BLaER1 treated with 17β-estradiol and CSF1 and Interleukin-3, amounts not matched to agents 10 nM and 100 nM (cell line): ENCODE measurements around the gene FLT1.

Experiments
- H3K27ac ChIP-seq, 11 experiments: shearing (Covaris generic); formaldehyde crosslinking; 2 replicates each; pipeline ENCODE4 v1.8.1; 2022
- H3K27me3 ChIP-seq, 11 experiments: shearing (Covaris generic); formaldehyde crosslinking; 2 replicates each; pipeline ENCODE4 v1.8.1; 2022
- H3K36me3 ChIP-seq, 11 experiments: shearing (Covaris generic); formaldehyde crosslinking; 2 replicates each; pipeline ENCODE4 v1.8.1; 2022
- H3K4me1 ChIP-seq, 10 experiments: shearing (Covaris generic); formaldehyde crosslinking; 2 replicates each; pipeline ENCODE4 v1.8.1; 2022
- H3K4me2 ChIP-seq, 11 experiments: shearing (Covaris generic); formaldehyde crosslinking; 2 replicates each; pipeline ENCODE4 v1.8.1; 2022
- H3K4me3 ChIP-seq, 10 experiments: shearing (Covaris generic); formaldehyde crosslinking; 2 replicates each; pipeline ENCODE4 v1.8.1; 2022
- H3K9ac ChIP-seq, 11 experiments: shearing (Covaris generic); formaldehyde crosslinking; 2 replicates each; pipeline ENCODE4 v1.8.1; 2022
- H3K9me3 ChIP-seq, 11 experiments: shearing (Covaris generic); formaldehyde crosslinking; replicated peaks in 1 of 11; 2 replicates each; pipeline ENCODE4 v1.8.1; 2022
- H4K20me1 ChIP-seq, 11 experiments: shearing (Covaris generic); formaldehyde crosslinking; 2 replicates each; pipeline ENCODE4 v1.8.1; 2022
- Cebpa-rat ChIP-seq, 11 experiments: shearing (Covaris generic); IDR thresholded peaks; 2 replicates each; pipeline ENCODE4 v1.8.1; 2022

Gene FLT1

GRCh38 chr13:28490061-28490460 is 4.9 kb downstream of the FLT1 start:
- Histone ChIP-seq H3K9ac (peak overlapping the region in 9 of 11 experiments; percentile 6 to 66 (median 54); a peak in 16 of 22 replicates), H3K27ac (peak overlapping the region in 9 of 11 experiments; percentile 30 to 84 (median 73); a peak in 18 of 22 replicates), H3K36me3 (peaks cover 0 to 38% (median 25%) of the 10 kb centered on the region in 11 experiments; a peak in 20 of 22 replicates), H4K20me1 (peaks cover 0 to 99% (median 79%) of the 10 kb centered on the region in 11 experiments; a peak in 18 of 22 replicates), H3K9me3 (no peaks in the 10 kb centered on the region), H3K4me1 (peaks cover 45 to 79% (median 73%) of the 10 kb centered on the region in 10 experiments), H3K27me3 (peaks cover 28 to 39% (median 34%) of the 10 kb centered on the region in 11 experiments), H3K4me3 (peak overlapping the region in 9 of 10 experiments; percentile 12 to 45 (median 43); a peak in 15 of 20 replicates), H3K4me2 (peak overlapping the region; percentile 77 to 99 (median 94))
- no peak for TF ChIP-seq Cebpa-rat (IDR thresholded peaks at IDR 0.05)

- Histone ChIP-seq H3K4me2 (peak overlapping the region; percentile 77 to 99 (median 94)), H4K20me1 (peaks cover 0 to 99% (median 77%) of the 10 kb centered on the region in 11 experiments; a peak in 18 of 22 replicates), H3K9ac (peak overlapping the region in 8 of 11 experiments; percentile 4 to 64 (median 52); a peak in 16 of 22 replicates), H3K4me1 (peaks cover 45 to 79% (median 73%) of the 10 kb centered on the region in 10 experiments), H3K9me3 (no peaks in the 10 kb centered on the region), H3K27ac (peak overlapping the region in 9 of 11 experiments; percentile 30 to 84 (median 73); a peak in 18 of 22 replicates), H3K36me3 (peaks cover 0 to 39% (median 26%) of the 10 kb centered on the region in 11 experiments; a peak in 20 of 22 replicates), H3K4me3 (peak overlapping the region in 6 of 10 experiments; percentile 7 to 45 (median 43); a peak in 5 of 20 replicates), H3K27me3 (peaks cover 22 to 34% (median 29%) of the 10 kb centered on the region in 11 experiments)
- no peak for TF ChIP-seq Cebpa-rat (IDR thresholded peaks at IDR 0.05)
These were observed 5.4 kb downstream of the FLT1 start for GRCh38 chr13:28489524-28489931.

DNA sequence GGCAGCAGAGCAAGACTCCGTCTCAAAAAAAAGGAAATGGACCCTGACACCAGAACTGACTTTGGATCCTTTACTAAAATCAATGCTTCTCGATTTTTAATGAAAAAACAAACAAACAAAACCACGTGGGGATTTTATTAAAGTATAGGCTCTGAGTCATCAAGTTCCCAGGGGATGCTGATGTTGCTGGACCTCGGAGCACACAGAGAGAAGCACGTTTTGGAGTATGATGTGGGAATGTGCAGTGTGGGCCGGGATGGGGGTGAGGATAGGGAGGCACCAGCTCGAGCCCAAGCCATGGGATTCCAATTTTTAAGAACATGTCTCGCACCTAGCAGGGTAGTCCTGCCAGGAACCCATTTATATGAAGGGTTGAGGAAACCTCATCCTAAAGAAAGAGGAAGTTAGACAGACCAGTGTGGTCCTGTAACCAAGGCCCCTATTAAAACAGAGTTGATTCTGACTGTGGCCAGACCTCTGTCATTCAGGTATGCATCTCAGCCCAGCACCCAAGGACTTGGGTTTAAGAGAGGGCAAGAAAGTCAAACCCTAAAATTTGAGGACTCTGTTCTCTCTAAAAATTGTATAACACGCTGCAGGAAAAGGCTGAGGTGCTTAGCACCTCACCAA is 6.4 kb downstream of the FLT1 start:
- H3K9me3 ChIP-seq, result no peaks in the 10 kb centered on the region
- peaks cover 0 to 99% (median 77%) of the 10 kb centered on the region in 11 experiments; a peak in 18 of 22 replicates for H4K20me1 ChIP-seq
- TF ChIP-seq Cebpa-rat (IDR thresholded peaks at IDR 0.05), result no peak
- H3K27ac ChIP-seq, result peak overlapping the region in 9 of 11 experiments; percentile 30 to 84 (median 73); a peak in 18 of 22 replicates
- H3K27me3 ChIP-seq, result peaks cover 12 to 24% (median 18%) of the 10 kb centered on the region in 11 experiments
- H3K36me3 ChIP-seq, result peaks cover 0 to 50% (median 32%) of the 10 kb centered on the region in 11 experiments; a peak in 20 of 22 replicates
- H3K9ac ChIP-seq, result peak overlapping the region in 5 of 11 experiments; percentile 4 to 64 (median 54); a peak in 9 of 22 replicates
- H3K4me3 ChIP-seq, result no peak overlapping the region
- peak overlapping the region; percentile 77 to 99 (median 94) for H3K4me2 ChIP-seq
- peaks cover 45 to 79% (median 73%) of the 10 kb centered on the region in 10 experiments for H3K4me1 ChIP-seq

GRCh38 chr13:28485996-28486543 is 8.9 kb downstream of the FLT1 start:
- no peak for TF ChIP-seq Cebpa-rat (IDR thresholded peaks at IDR 0.05)

GRCh38 chr13:28485551-28485950 is 9.4 kb downstream of the FLT1 start:
- Histone ChIP-seq H3K27me3 (no peaks in the 10 kb centered on the region), H3K9me3 (no peaks in the 10 kb centered on the region), H3K4me2 (peak overlapping the region in 10 of 11 experiments; percentile 27 to 97 (median 62); a peak in 16 of 22 replicates), H3K4me1 (peaks cover 25 to 56% (median 51%) of the 10 kb centered on the region in 10 experiments), H3K27ac (peak overlapping the region in 6 of 11 experiments; percentile 29 to 49 (median 42); a peak in 7 of 22 replicates), H3K36me3 (peaks cover 0 to 75% (median 50%) of the 10 kb centered on the region in 11 experiments; a peak in 21 of 22 replicates), H4K20me1 (peaks cover 0 to 99% (median 58%) of the 10 kb centered on the region in 11 experiments; a peak in 17 of 22 replicates), H3K4me3 (no peak overlapping the region), H3K9ac (peak overlapping the region in 1 of 11 experiments; percentile 5; a peak in 1 of 22 replicates)
- TF ChIP-seq Cebpa-rat (IDR thresholded peaks at IDR 0.05), result peak in 2 of 11 experiments; percentile 16 to 26; a peak in 1 of 22 replicates

More at GRCh38 chr13:28485996-28486543, 8.9 kb downstream of the FLT1 start:
- Histone ChIP-seq H3K4me3 (no peak overlapping the region), H3K4me1 (peaks cover 30 to 61% (median 56%) of the 10 kb centered on the region in 10 experiments), H4K20me1 (peaks cover 0 to 99% (median 58%) of the 10 kb centered on the region in 11 experiments; a peak in 17 of 22 replicates), H3K9ac (peak overlapping the region in 2 of 11 experiments; percentile 2 to 5; a peak in 2 of 22 replicates), H3K9me3 (no peaks in the 10 kb centered on the region), H3K4me2 (peak overlapping the region in 10 of 11 experiments; percentile 27 to 97 (median 62); a peak in 19 of 22 replicates), H3K27ac (peak overlapping the region in 6 of 11 experiments; percentile 29 to 49 (median 42); a peak in 10 of 22 replicates), H3K27me3 (0 out of 22 replicates have a peak, but pooled peaks cover 0 to 3% (median 0%) of the 10 kb centered on the region in 11 experiments), H3K36me3 (peaks cover 0 to 70% (median 45%) of the 10 kb centered on the region in 11 experiments; a peak in 20 of 22 replicates)

DNA sequence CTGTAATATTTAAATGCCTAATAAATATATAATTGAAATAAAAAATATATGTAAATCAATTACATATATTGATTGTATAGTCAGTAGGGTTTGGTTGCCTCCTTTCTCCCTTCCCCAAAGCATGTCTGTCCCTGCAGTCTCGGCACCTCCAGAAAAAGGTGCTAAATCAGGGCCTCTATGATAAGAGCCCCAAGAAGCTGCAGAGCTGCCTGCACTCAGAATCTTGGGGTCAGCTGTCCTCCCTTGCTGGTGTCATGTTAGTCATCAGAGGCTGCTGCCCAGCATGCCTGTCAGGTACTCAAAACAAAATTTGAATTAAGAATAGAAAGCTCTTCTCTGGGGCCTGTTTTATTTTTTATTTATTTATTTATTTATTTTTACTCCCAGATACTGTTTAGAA is 9.8 kb downstream of the FLT1 start:
- Histone ChIP-seq H3K27ac (peak overlapping the region in 3 of 11 experiments; percentile 28 to 49 (median 48); a peak in 2 of 22 replicates), H3K36me3 (peaks cover 0 to 80% (median 53%) of the 10 kb centered on the region in 11 experiments; a peak in 21 of 22 replicates), H3K4me2 (peak overlapping the region in 2 of 11 experiments; percentile 63 to 87; a peak in 3 of 22 replicates), H3K4me3 (no peak overlapping the region), H3K9ac (no peak overlapping the region), H3K9me3 (no peaks in the 10 kb centered on the region), H4K20me1 (peaks cover 0 to 99% (median 53%) of the 10 kb centered on the region in 11 experiments; a peak in 17 of 22 replicates), H3K4me1 (peaks cover 20 to 51% (median 46%) of the 10 kb centered on the region in 10 experiments), H3K27me3 (no peaks in the 10 kb centered on the region)
- no peak for TF ChIP-seq Cebpa-rat (IDR thresholded peaks at IDR 0.05)

- Histone ChIP-seq H3K4me1 (peaks cover 3 to 37% (median 29%) of the 10 kb centered on the region in 10 experiments), H3K4me2 (no peak overlapping the region), H3K4me3 (no peak overlapping the region), H3K36me3 (peaks cover 0 to 89% (median 53%) of the 10 kb centered on the region in 11 experiments; a peak in 21 of 22 replicates), H3K27ac (no peak overlapping the region), H3K9me3 (no peaks in the 10 kb centered on the region), H3K9ac (no peak overlapping the region), H3K27me3 (no peaks in the 10 kb centered on the region), H4K20me1 (peaks cover 0 to 97% (median 39%) of the 10 kb centered on the region in 11 experiments; a peak in 13 of 22 replicates)
- TF ChIP-seq Cebpa-rat (IDR thresholded peaks at IDR 0.05), result no peak
These were observed 11.5 kb downstream of the FLT1 start for GRCh38 chr13:28483313-28483931.

DNA sequence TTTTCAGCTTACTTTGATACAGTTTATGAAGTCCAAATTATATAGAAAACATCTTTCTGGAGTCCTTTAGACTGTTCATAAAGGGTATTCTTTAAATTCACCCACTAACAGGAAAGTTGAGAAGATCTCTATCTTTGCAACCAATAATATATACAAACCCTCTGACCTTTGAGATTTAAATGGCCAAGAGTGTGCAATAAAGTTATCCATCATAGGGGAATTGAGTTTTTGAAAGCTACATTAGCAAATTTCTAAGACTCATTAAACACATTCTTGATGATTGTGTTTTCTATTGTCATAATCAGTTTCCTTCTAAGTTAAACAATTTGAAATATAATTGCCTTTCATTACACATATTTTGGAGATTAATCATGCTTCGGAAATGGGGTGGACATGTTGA is 15.9 kb downstream of the FLT1 start:
- peaks cover 0 to 49% (median 25%) of the 10 kb centered on the region in 10 experiments; a peak in 13 of 20 replicates for H3K4me1 ChIP-seq
- H3K9me3 ChIP-seq, result peaks cover 0 to 2% (median 0%) of the 10 kb centered on the region in 11 experiments; a peak in 2 of 22 replicates
- H3K36me3 ChIP-seq, result peaks cover 0 to 74% (median 33%) of the 10 kb centered on the region in 11 experiments; a peak in 17 of 22 replicates
- no peak overlapping the region for H3K9ac ChIP-seq
- no peak overlapping the region for H3K4me2 ChIP-seq
- no peak overlapping the region for H3K4me3 ChIP-seq
- H3K27me3 ChIP-seq, result no peaks in the 10 kb centered on the region
- no peak overlapping the region for H3K27ac ChIP-seq
- no peak for TF ChIP-seq Cebpa-rat (IDR thresholded peaks at IDR 0.05)
- peaks cover 0 to 90% (median 20%) of the 10 kb centered on the region in 11 experiments; a peak in 11 of 22 replicates for H4K20me1 ChIP-seq
